CD14-positive monocyte (primary cell): ENCODE results near the gene ADGRE1. TPM values are rescaled to one million over a fixed set of nuclear protein-coding genes. Genes with fewer than 3 reads are reported as not detected.

Experiments
- DNase-seq, 3 donors: peaks; one replicate each; pipeline ENCODE4 v3.0.0-alpha.2; 2011 to 2022
- H2AFZ ChIP-seq: 2 replicates; pipeline ENCODE4 v1.6.0; 2012; ENCODE audit warnings: mild to moderate bottlenecking, low read depth, low read length, inconsistent platforms; ENCODE audit not compliant: insufficient read depth, poor library complexity, severe bottlenecking
- H3K27ac ChIP-seq, 2 donors: 1 replicate in 1 of 2; 2 replicates in 1 of 2; pipeline ENCODE4 v1.5.1; 2012 to 2013; ENCODE audit warnings: low read length in 2 of 2, control low read depth in 1 of 2, inconsistent platforms in 1 of 2, low read depth in 1 of 2, mild to moderate bottlenecking in 1 of 2
- H3K27me3 ChIP-seq, 2 donors: one replicate each; pipeline versions ENCODE4 v1.6.0 to v1.6.1; 2011 to 2013; ENCODE audit warnings: low read length in 2 of 2; ENCODE audit not compliant: control insufficient read depth in 2 of 2, insufficient read depth in 2 of 2
- H3K36me3 ChIP-seq, 2 donors: replicated peaks in 1 of 2; 1 replicate in 1 of 2; 2 replicates in 1 of 2; pipeline versions ENCODE4 v1.5.1 to v1.6.1; 2012 to 2013; ENCODE audit warnings: low read length in 2 of 2, control low read depth in 1 of 2, inconsistent platforms in 1 of 2, mild to moderate bottlenecking in 1 of 2; ENCODE audit not compliant: insufficient read depth in 2 of 2, control insufficient read depth in 1 of 2
- H3K4me1 ChIP-seq, 2 donors: 1 replicate in 1 of 2; 2 replicates in 1 of 2; pipeline versions ENCODE4 v1.5.1 to v1.6.1; 2012 to 2013; ENCODE audit warnings: low read length in 2 of 2, control low read depth in 1 of 2, inconsistent platforms in 1 of 2, mild to moderate bottlenecking in 1 of 2, moderate library complexity in 1 of 2; ENCODE audit not compliant: insufficient read depth in 2 of 2, control insufficient read depth in 1 of 2
- H3K4me2 ChIP-seq: replicated peaks from 2 replicates; pipeline ENCODE3; 2012; ENCODE audit warnings: low read length, moderate library complexity, mild to moderate bottlenecking; ENCODE audit not compliant: poor library complexity, severe bottlenecking; ENCODE audit errors: extremely low read depth
- H3K4me3 ChIP-seq, 3 experiments: fragments of 200-600 bp in 1 of 3; sonication (generic) in 1 of 3; replicated peaks in 1 of 3; 1 replicate in 2 of 3; 2 replicates in 1 of 3; pipeline ENCODE4 v1.5.1; 2011 to 2013; ENCODE audit warnings: low read length in 3 of 3, mild to moderate bottlenecking in 3 of 3, control low read depth in 2 of 3, low read depth in 2 of 3, inconsistent platforms in 1 of 3, moderate library complexity in 1 of 3
- H3K79me2 ChIP-seq: 2 replicates; pipeline ENCODE4 v1.6.0; 2012; ENCODE audit warnings: mild to moderate bottlenecking, control low read depth, inconsistent platforms, low read length, moderate library complexity; ENCODE audit not compliant: insufficient read depth
- H3K9ac ChIP-seq: 2 replicates; pipeline ENCODE4 v1.6.0; 2017; ENCODE audit warnings: low read length, mild to moderate bottlenecking; ENCODE audit not compliant: insufficient read depth, poor library complexity, severe bottlenecking
- H3K9me3 ChIP-seq, 2 donors: replicated peaks in 1 of 2; 1 replicate in 1 of 2; 2 replicates in 1 of 2; pipeline versions ENCODE4 v1.5.1 to v1.6.1; 2012 to 2013; ENCODE audit warnings: low read length in 2 of 2, control low read depth in 1 of 2; ENCODE audit not compliant: control insufficient read depth in 1 of 2, insufficient read depth in 1 of 2
- H4K20me1 ChIP-seq: 2 replicates; pipeline ENCODE4 v1.6.0; 2012; ENCODE audit warnings: mild to moderate bottlenecking, low read length, control low read depth, moderate library complexity; ENCODE audit not compliant: insufficient read depth
- H3K27ac Mint-ChIP-seq, 7 donors: one replicate each; pipeline ENCODE4 v1.8.0; 2020; ENCODE audit warnings: mild to moderate bottlenecking in 7 of 7, mixed read lengths in 7 of 7, moderate library complexity in 6 of 7, inconsistent platforms in 2 of 7
- H3K27me3 Mint-ChIP-seq, 3 donors: one replicate each; pipeline ENCODE4 v1.8.0; 2021 to 2022; ENCODE audit warnings: low read depth in 3 of 3, mild to moderate bottlenecking in 3 of 3, mixed read lengths in 3 of 3, moderate library complexity in 3 of 3, inconsistent platforms in 1 of 3
- H3K36me3 Mint-ChIP-seq, 2 donors: one replicate each; pipeline ENCODE4 v1.8.0; 2020; ENCODE audit warnings: mixed read lengths in 2 of 2, inconsistent platforms in 1 of 2, mild to moderate bottlenecking in 1 of 2
- H3K4me1 Mint-ChIP-seq: one replicate; pipeline ENCODE4 v1.8.0; 2020; ENCODE audit warnings: mild to moderate bottlenecking, mixed read lengths
- H3K4me3 Mint-ChIP-seq, 2 donors: one replicate each; pipeline ENCODE4 v1.8.0; 2020; ENCODE audit warnings: mild to moderate bottlenecking in 2 of 2, mixed read lengths in 2 of 2, moderate library complexity in 1 of 2
- H3K9me3 Mint-ChIP-seq, 7 donors: one replicate each; pipeline ENCODE4 v1.8.0; 2020 to 2022; ENCODE audit warnings: mixed read lengths in 7 of 7, mild to moderate bottlenecking in 6 of 7, moderate library complexity in 6 of 7, inconsistent platforms in 2 of 7
- WGBS: methylation state at CpG from one replicate; pipeline ENCODE4 v1.1.5; 2013; ENCODE audit warnings: missing lambda C conversion rate; ENCODE audit not compliant: insufficient coverage; 5-methylcytosine and 5-hydroxymethylcytosine counted together
- intact Hi-C, 2 donors: fragments of 100-400 bp; cut with micrococcal nuclease; formaldehyde crosslinking; loops; one replicate each; pipeline versions ENCODE4 v1.15.0 to v1.15.1; 2023
- polyA plus RNA-seq, 3 donors: library from polyadenylated mRNA; depleted of rRNA in 1 of 3; unstranded in 2 of 3; stranded (reverse) in 1 of 3; fragments of 300-500 nt in 2 of 3; fragments of >200 nt in 1 of 3; fragmentation: Illumina TruSeq in 2 of 3; gene quantifications; 1 replicate in 2 of 3; 2 replicates in 1 of 3; pipeline ENCODE4 v1.2.3, GENCODE V29; 2012 to 2021
- small RNA-seq: library from RNA; depleted of rRNA; stranded (forward); fragments of <200 nt; gene quantifications from one replicate; pipeline ENCODE3, GENCODE V24; 2012; ENCODE audit warnings: low read depth; ENCODE audit not compliant: insufficient read length
- TF ChIP-seq, protein P1 (sequence below): fragments of 200-600 bp; IDR thresholded peaks from one replicate; pipeline ENCODE4 v1.8.0; 2022; ENCODE audit warnings: antibody characterized with exemption, mild to moderate bottlenecking

ADGRE1 gene
- polyA plus RNA-seq, 3 donors, result 13.9 to 37.7 (median 21.6) TPM

- peaks cover 19 to 27% of the 10 kb centered on the region in 2 donors for H3K9me3 ChIP-seq
- no peaks in the 10 kb centered on the region for H3K27me3 ChIP-seq
- intact Hi-C loops, result no loop called here
- H3K4me1 ChIP-seq, result peaks cover 18 to 25% of the 10 kb centered on the region in 2 donors
- peak in 1 of 3 donors; percentile 19 for DNase-seq
- peak overlapping the region; percentile 53 to 60 for H3K27ac ChIP-seq
- 0% methylated on average over 1 of the region's 3 CpGs for WGBS
- Mint-ChIP-seq H3K36me3 (no peaks in the 10 kb centered on the region), H3K4me3 (no peak overlapping the region), H3K4me1 (peaks cover 16% of the 10 kb centered on the region), H3K9me3 (peaks cover 14 to 41% (median 29%) of the 10 kb centered on the region in 7 donors), H3K27me3 (peaks cover 2 to 5% (median 2%) of the 10 kb centered on the region in 3 donors), H3K27ac (peak overlapping the region in 4 of 7 donors; percentile 37 to 81 (median 66))
- H3K4me3 ChIP-seq, result peak overlapping the region in 1 of 3 experiments; percentile 23
- no peaks in the 10 kb centered on the region for H4K20me1 ChIP-seq
- TF ChIP-seq, protein P1, sequence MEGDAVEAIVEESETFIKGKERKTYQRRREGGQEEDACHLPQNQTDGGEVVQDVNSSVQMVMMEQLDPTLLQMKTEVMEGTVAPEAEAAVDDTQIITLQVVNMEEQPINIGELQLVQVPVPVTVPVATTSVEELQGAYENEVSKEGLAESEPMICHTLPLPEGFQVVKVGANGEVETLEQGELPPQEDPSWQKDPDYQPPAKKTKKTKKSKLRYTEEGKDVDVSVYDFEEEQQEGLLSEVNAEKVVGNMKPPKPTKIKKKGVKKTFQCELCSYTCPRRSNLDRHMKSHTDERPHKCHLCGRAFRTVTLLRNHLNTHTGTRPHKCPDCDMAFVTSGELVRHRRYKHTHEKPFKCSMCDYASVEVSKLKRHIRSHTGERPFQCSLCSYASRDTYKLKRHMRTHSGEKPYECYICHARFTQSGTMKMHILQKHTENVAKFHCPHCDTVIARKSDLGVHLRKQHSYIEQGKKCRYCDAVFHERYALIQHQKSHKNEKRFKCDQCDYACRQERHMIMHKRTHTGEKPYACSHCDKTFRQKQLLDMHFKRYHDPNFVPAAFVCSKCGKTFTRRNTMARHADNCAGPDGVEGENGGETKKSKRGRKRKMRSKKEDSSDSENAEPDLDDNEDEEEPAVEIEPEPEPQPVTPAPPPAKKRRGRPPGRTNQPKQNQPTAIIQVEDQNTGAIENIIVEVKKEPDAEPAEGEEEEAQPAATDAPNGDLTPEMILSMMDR, result no peak
- H3K9ac ChIP-seq, result no peak overlapping the region
- H3K4me2 ChIP-seq, result peak overlapping the region; percentile 46
- no peaks in the 10 kb centered on the region for H3K79me2 ChIP-seq
- peaks cover 0 to 9% of the 10 kb centered on the region in 2 donors for H3K36me3 ChIP-seq
- H2AFZ ChIP-seq, result peak overlapping the region; percentile 19
Observed at GRCh38 chr19:6988257-6988656, 100.9 kb downstream of the ADGRE1 start.

Small RNAs within 50 kb of the gene (small RNA-seq; reads per million reads assigned to genes)
- gene RF00017, result not detected

Other genes with a start within 250 kb of the ADGRE1 start
- 1 to 10 TPM in 2 of 3 donors, under 1 TPM in 1; 0.81 to 4.5 (median 1.4) TPM for gene TNFSF14, start 217.4 kb upstream of the ADGRE1 start, polyA plus RNA-seq
- 1 to 10 TPM; 2.4 to 5.3 (median 3.2) TPM for gene C3, start 166.9 kb upstream of the ADGRE1 start, polyA plus RNA-seq
- gene GPR108, start 150.0 kb upstream of the ADGRE1 start, polyA plus RNA-seq, result 100 to 1,000 TPM in 2 of 3 donors, 10 to 100 TPM in 1; 90.9 to 147 (median 129) TPM
- 1 to 10 TPM; 1.5 to 2.4 (median 1.9) TPM for gene TRIP10, start 147.9 kb upstream of the ADGRE1 start, polyA plus RNA-seq
- gene SH2D3A, start 120.1 kb upstream of the ADGRE1 start, polyA plus RNA-seq, result under 1 TPM in 1 of 3 donors, not detected in 2; 0.11 TPM
- 10 to 100 TPM; 21.3 to 81.2 (median 30.2) TPM for gene VAV1, start 114.9 kb upstream of the ADGRE1 start, polyA plus RNA-seq
- gene MBD3L2B, start 133.9 kb downstream of the ADGRE1 start, polyA plus RNA-seq, result not detected
- gene MBD3L5, start 143.0 kb downstream of the ADGRE1 start, polyA plus RNA-seq, result not detected
- not detected for gene MBD3L4, start 152.6 kb downstream of the ADGRE1 start, polyA plus RNA-seq
- not detected for gene MBD3L2, start 161.7 kb downstream of the ADGRE1 start, polyA plus RNA-seq
- not detected for gene MBD3L3, start 171.1 kb downstream of the ADGRE1 start, polyA plus RNA-seq
- 1 to 10 TPM in 2 of 3 donors, under 1 TPM in 1; 0.87 to 3.4 (median 1.7) TPM for gene ZNF557, start 182.1 kb downstream of the ADGRE1 start, polyA plus RNA-seq